ENCODE measurements around the gene NDFIP1.

DNA sequence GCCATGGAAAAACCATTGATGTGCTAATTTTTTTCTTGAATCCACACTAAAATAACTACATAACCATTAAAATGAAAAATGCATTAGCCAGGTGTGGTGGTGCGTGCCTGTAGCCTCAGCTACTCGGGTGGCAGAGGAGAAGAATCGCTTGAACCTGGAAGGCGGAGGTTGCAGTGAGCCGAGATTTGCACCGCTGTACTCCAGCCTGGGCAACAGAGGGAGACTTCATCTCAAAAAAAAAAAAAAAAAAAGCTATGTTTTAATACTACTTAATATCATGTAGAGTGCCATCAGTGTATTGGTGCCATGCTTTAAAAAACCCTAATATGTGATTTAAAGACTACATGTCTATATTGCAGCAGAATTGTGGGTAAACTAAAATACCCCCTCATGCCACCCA lies 58.9 kb downstream of the NDFIP1 start:
- TF ChIP-seq CTCF (conservative IDR thresholded peaks at IDR 0.05; ENCODE audit: low read depth, low read length) (peak; percentile 41), EZH2 (IDR thresholded peaks at IDR 0.05; ENCODE audit: borderline replicate concordance, low read depth, low read length, poor library complexity, severe bottlenecking) (no peak)
